ENCODE results near the gene MSLN. TPM values are rescaled to one million over a fixed set of nuclear protein-coding genes. Genes with fewer than 3 reads are reported as not detected.
A peak's percentile ranks its signal among the peaks of the same experiment; 100 is the strongest.

MSLN gene
- total and polyA plus RNA-seq, 9 of the 15 experiments (the other 6 are each of a cell fraction or from before 2014, with no cell fraction given): not detected

- POLR2A ChIA-PET: interaction anchor here (0.5 to 1.3 kb wide), 11 partner anchors 11 to 1171 kb away, joined by 3 to 5 read pairs (median 3); no protein-coding TSS in a partner anchor
- FAIRE-seq: no peak
These were observed 23.9 kb downstream of the MSLN start for GRCh38 chr16:784431-784830.

More at GRCh38 chr16:784431-784830, 23.9 kb downstream of the MSLN start:
- Histone ChIP-seq H3K4me2 (ENCODE audit: insufficient read depth, low read length) (no peak overlapping the region), H3K4me1 (replicated peaks in 1 of 2; ENCODE audit: control insufficient read depth in 2 of 2, insufficient read depth in 2 of 2, low read length in 2 of 2) (peaks cover 16 to 91% of the 10 kb centered on the region in 2 experiments; a peak in 4 of 5 replicates), H3K79me2 (ENCODE audit: control insufficient read depth, insufficient read depth, low read length) (peaks cover 23% of the 10 kb centered on the region), H3K9ac (ENCODE audit: insufficient read depth in 1 of 2, low read depth in 2 of 2, low read length in 2 of 2) (peak overlapping the region in 1 of 2 experiments; percentile 29; a peak in 1 of 4 replicates), H4K20me1 (replicated peaks; ENCODE audit: control insufficient read depth, insufficient read depth, low read length) (peaks cover 14% of the 10 kb centered on the region), H3K36me3 (ENCODE audit: control insufficient read depth, insufficient read depth, low read length) (peaks cover 29% of the 10 kb centered on the region; the same call in 2 of the 3 replicates), H3K4me3 (no peak overlapping the region), H3K9me3 (replicated peaks; ENCODE audit: control insufficient read depth, insufficient read depth, low read depth, low read length) (no peaks in the 10 kb centered on the region), H3K27ac (ENCODE audit: extremely low read depth, low read depth, low read length) (no peak overlapping the region), H3K9me1 (ENCODE audit: control insufficient read depth, insufficient read depth, low read length) (no peaks in the 10 kb centered on the region), H3K27me3 (ENCODE audit: control insufficient read depth in 2 of 2, insufficient read depth in 2 of 2, low read length in 2 of 2) (peaks cover 0 to 11% of the 10 kb centered on the region in 2 experiments; a peak in 2 of 5 replicates), H2AFZ (ENCODE audit: low read depth, low read length) (no peak overlapping the region)
- in situ Hi-C loops (cut with MboI) (no loop called here), intact Hi-C loops (cut with micrococcal nuclease) (no loop called here)
- 91% methylated on average over 11 of the region's 19 CpGs for WGBS (ENCODE audit: insufficient coverage, low coverage, missing lambda C conversion rate)
- no TSS peak for BruUV-seq (replicated peaks)
- DNase-seq (ENCODE audit: extremely low read depth in 1 of 4, low spot score in 3 of 4): no peak
- TF ChIP-seq FOXK2 (conservative IDR thresholded peaks at IDR 0.05 in 1 of 2, IDR thresholded peaks at IDR 0.05 in 1 of 2; ENCODE audit: low read depth in 2 of 2): no peak
- no peak for TF ChIP-seq RUNX1 (IDR thresholded peaks at IDR 0.05; ENCODE audit: low read depth)
- no peak for TF ChIP-seq GABPB1 (CRISPR knock-in tag; IDR thresholded peaks at IDR 0.05)
- no peak for TF ChIP-seq YY1 (IDR thresholded peaks at IDR 0.05; ENCODE audit: borderline replicate concordance in 1 of 3, control insufficient read depth in 1 of 3, extremely low read depth in 1 of 3, insufficient read depth in 3 of 3, insufficient read length in 1 of 3, insufficient replicate concordance in 2 of 3, low read depth in 1 of 3, low read length in 2 of 3)
- TF ChIP-seq TBL1XR1 (IDR thresholded peaks at IDR 0.05; ENCODE audit: low read length in 2 of 2): no peak
- no peak for TF ChIP-seq E2F1 (CRISPR knock-in tag; IDR thresholded peaks at IDR 0.05)
- no peak for TF ChIP-seq MTA1 (IDR thresholded peaks at IDR 0.05; ENCODE audit: borderline replicate concordance)
- no peak for TF ChIP-seq E2F4 (CRISPR knock-in tag; IDR thresholded peaks at IDR 0.05; ENCODE audit: low read depth)
- no peak for TF ChIP-seq GATAD2A (IDR thresholded peaks at IDR 0.05)
- TF ChIP-seq E2F5 (CRISPR knock-in tag; IDR thresholded peaks at IDR 0.05): no peak
- TF ChIP-seq EP300 (IDR thresholded peaks at IDR 0.05; ENCODE audit: low read length): no peak
- TF ChIP-seq RNF2 (IDR thresholded peaks at IDR 0.05): no peak
- no peak for TF ChIP-seq ZBTB5 (IDR thresholded peaks at IDR 0.05)
- TF ChIP-seq RFX7 (CRISPR knock-in tag; IDR thresholded peaks at IDR 0.05): no peak
- TF ChIP-seq TARDBP (IDR thresholded peaks at IDR 0.05): no peak
- TF ChIP-seq CC2D1A (IDR thresholded peaks at IDR 0.05): no peak
- no peak for TF ChIP-seq ZNF224 (CRISPR knock-in tag; IDR thresholded peaks at IDR 0.05)
- TF ChIP-seq ZKSCAN1 (IDR thresholded peaks at IDR 0.05; ENCODE audit: low read depth, low read length): no peak
- CTCF ChIA-PET (ENCODE audit: low intra/inter-chr PET ratio): interaction anchor here (0.5 to 3.9 kb wide), 3 partner anchors 35 to 89 kb away, joined by 4 to 73 read pairs (median 6); no protein-coding TSS in a partner anchor
- no peak for ATAC-seq
